ENCODE results near the gene PREX1. TPM values are rescaled to one million over a fixed set of nuclear protein-coding genes. Genes with fewer than 3 reads are reported as not detected.

Gene PREX1
- total RNA-seq, 1 experiment from 2014 or later, result not detected

GRCh38 chr20:48782901-48783308, 44.9 kb downstream of the PREX1 start:
- CTCF ChIA-PET, result no interaction called here
- no peak for DNase-seq (ENCODE audit: unreplicated experiment)
- Mint-ChIP-seq H3K36me3 (ENCODE audit: insufficient read depth, unreplicated experiment) (peaks cover 10% of the 10 kb centered on the region), H3K27ac (ENCODE audit: low read depth, unreplicated experiment) (no peak overlapping the region), H3K9me3 (ENCODE audit: unreplicated experiment) (peaks cover 7% of the 10 kb centered on the region), H3K27me3 (ENCODE audit: insufficient read depth, unreplicated experiment) (peaks cover 31% of the 10 kb centered on the region), H3K4me1 (ENCODE audit: insufficient read depth, unreplicated experiment) (peaks cover 4% of the 10 kb centered on the region), H3K4me3 (ENCODE audit: unreplicated experiment) (no peak overlapping the region)
- TF ChIP-seq CTCF (IDR thresholded peaks at IDR 0.05; ENCODE audit: unreplicated experiment), result no peak
- no TSS peak for BruUV-seq (replicated peaks)
- POLR2A ChIA-PET, result no interaction called here
- intact Hi-C loops (cut with micrococcal nuclease), result no loop called here

GRCh38 chr20:48782053-48782452, 45.7 kb downstream of the PREX1 start:
- DNase-seq (ENCODE audit: unreplicated experiment), result no peak

GRCh38 chr20:48781634-48782033, 46.2 kb downstream of the PREX1 start:
- Mint-ChIP-seq H3K27me3 (ENCODE audit: insufficient read depth, unreplicated experiment) (peaks cover 22% of the 10 kb centered on the region), H3K9me3 (ENCODE audit: unreplicated experiment) (peaks cover 7% of the 10 kb centered on the region), H3K4me1 (ENCODE audit: insufficient read depth, unreplicated experiment) (no peaks in the 10 kb centered on the region), H3K36me3 (ENCODE audit: insufficient read depth, unreplicated experiment) (peaks cover 10% of the 10 kb centered on the region), H3K4me3 (ENCODE audit: unreplicated experiment) (no peak overlapping the region), H3K27ac (ENCODE audit: low read depth, unreplicated experiment) (no peak overlapping the region)
- ChIA-PET POLR2A (no interaction called here), CTCF (interaction anchor here (0.5 kb wide), 1 partner anchor 125 kb away, joined by 3 read pairs; no protein-coding TSS in a partner anchor)
- DNase-seq (ENCODE audit: unreplicated experiment), result no peak
- no peak for TF ChIP-seq CTCF (IDR thresholded peaks at IDR 0.05; ENCODE audit: unreplicated experiment)
- BruUV-seq (replicated peaks), result no TSS peak
- intact Hi-C loops (cut with micrococcal nuclease), result no loop called here

More at GRCh38 chr20:48782053-48782452, 45.7 kb downstream of the PREX1 start:
- intact Hi-C loops (cut with micrococcal nuclease), result no loop called here
- H3K27ac Mint-ChIP-seq (ENCODE audit: low read depth, unreplicated experiment), result no peak overlapping the region
- H3K4me3 Mint-ChIP-seq (ENCODE audit: unreplicated experiment), result no peak overlapping the region
- H3K27me3 Mint-ChIP-seq (ENCODE audit: insufficient read depth, unreplicated experiment), result peaks cover 26% of the 10 kb centered on the region
- no peak for TF ChIP-seq CTCF (IDR thresholded peaks at IDR 0.05; ENCODE audit: unreplicated experiment)
- POLR2A ChIA-PET, result no interaction called here
- H3K36me3 Mint-ChIP-seq (ENCODE audit: insufficient read depth, unreplicated experiment), result peaks cover 10% of the 10 kb centered on the region
- no peaks in the 10 kb centered on the region for H3K4me1 Mint-ChIP-seq (ENCODE audit: insufficient read depth, unreplicated experiment)
- no TSS peak for BruUV-seq (replicated peaks)
- CTCF ChIA-PET, result no interaction called here
- H3K9me3 Mint-ChIP-seq (ENCODE audit: unreplicated experiment), result peaks cover 7% of the 10 kb centered on the region

- Mint-ChIP-seq H3K9me3 (ENCODE audit: unreplicated experiment) (peaks cover 7% of the 10 kb centered on the region), H3K36me3 (ENCODE audit: insufficient read depth, unreplicated experiment) (peaks cover 5% of the 10 kb centered on the region), H3K4me3 (ENCODE audit: unreplicated experiment) (no peak overlapping the region), H3K4me1 (ENCODE audit: insufficient read depth, unreplicated experiment) (no peaks in the 10 kb centered on the region), H3K27me3 (ENCODE audit: insufficient read depth, unreplicated experiment) (peaks cover 26% of the 10 kb centered on the region), H3K27ac (ENCODE audit: low read depth, unreplicated experiment) (no peak overlapping the region)
- ChIA-PET CTCF (no interaction called here), POLR2A (no interaction called here)
- no TSS peak for BruUV-seq (replicated peaks)
- TF ChIP-seq CTCF (IDR thresholded peaks at IDR 0.05; ENCODE audit: unreplicated experiment), result no peak
- DNase-seq (ENCODE audit: unreplicated experiment), result no peak
- intact Hi-C loops (cut with micrococcal nuclease), result no loop called here
Measured at GRCh38 chr20:48779435-48779834, 48.4 kb downstream of the PREX1 start.
